IMR-90 (cell line): Measurements from ENCODE around the gene HMGXB3. TPM values are rescaled to one million over a fixed set of nuclear protein-coding genes. Genes with fewer than 3 reads are reported as not detected.

Source experiments
- ATAC-seq: fragments of 200-7000 bp; cut with Tn5 transposase; 2 replicates; pipeline ENCODE4 v1.9.1; 2020; ENCODE audit warnings: low read depth, mild to moderate bottlenecking, moderate library complexity
- BruUV-seq: library from RNA; stranded (reverse); fragments of 400-500 nt; replicated peaks from 2 replicates; lab custom pipeline; 2021; lab: Mats Ljungman, UMichigan
- CTCF ChIA-PET: fragments of 300-600 bp; formaldehyde crosslinking; extraction: SDS; loops from one replicate; lab custom pipeline; 2021; ENCODE audit warnings: antibody characterized with exemption; lab: Yijun Ruan, JAX
- POLR2A ChIA-PET: fragments of 300-600 bp; sonication (Branson Sonifier 250); formaldehyde crosslinking; loops from one replicate; lab custom pipeline; 2022; ENCODE audit warnings: antibody characterized with exemption; ENCODE audit not compliant: unreplicated experiment; lab: Charles Lee
- DNase-seq: peaks from one replicate; pipeline ENCODE4 v3.0.0; 2013
- H2AFZ ChIP-seq: replicated peaks from 2 replicates; pipeline ENCODE3; 2013; ENCODE audit warnings: low read length, mild to moderate bottlenecking; ENCODE audit not compliant: poor library complexity
- H2AK5ac ChIP-seq: 2 replicates; pipeline ENCODE4 v1.6.1; 2013; ENCODE audit warnings: low read depth, low read length, inconsistent platforms
- H2AK9ac ChIP-seq: replicated peaks from 2 replicates; pipeline ENCODE3; 2013; ENCODE audit warnings: mild to moderate bottlenecking, low read depth, low read length, moderate library complexity; ENCODE audit not compliant: poor library complexity
- H2BK120ac ChIP-seq: 2 replicates; pipeline ENCODE4 v1.6.1; 2013; ENCODE audit warnings: low read depth, low read length, inconsistent platforms
- H2BK15ac ChIP-seq: 3 replicates; pipeline ENCODE4 v1.6.1; 2013; ENCODE audit warnings: low read depth, low read length, inconsistent platforms
- H2BK20ac ChIP-seq: 2 replicates; pipeline ENCODE4 v1.6.1; 2013; ENCODE audit warnings: low read depth, mild to moderate bottlenecking, inconsistent platforms, low read length, moderate library complexity
- H2BK5ac ChIP-seq: 2 replicates; pipeline ENCODE4 v1.6.1; 2013; ENCODE audit warnings: mild to moderate bottlenecking, low read depth, low read length, inconsistent platforms; ENCODE audit not compliant: poor library complexity, severe bottlenecking
- H3K14ac ChIP-seq: replicated peaks from 2 replicates; pipeline ENCODE4 v1.6.1; 2013; ENCODE audit warnings: low read depth, low read length, inconsistent platforms
- H3K18ac ChIP-seq: 2 replicates; pipeline ENCODE4 v1.6.1; 2013; ENCODE audit warnings: low read depth, low read length, control low read depth
- H3K23ac ChIP-seq: 2 replicates; pipeline ENCODE4 v1.6.1; 2013; ENCODE audit warnings: low read depth, low read length, inconsistent platforms
- H3K27ac ChIP-seq: 2 replicates; pipeline ENCODE4 v1.5.1; 2013; ENCODE audit warnings: mild to moderate bottlenecking, control low read depth, low read length; ENCODE audit not compliant: insufficient read depth
- H3K27me3 ChIP-seq: 2 replicates; pipeline ENCODE4 v1.6.1; 2013; ENCODE audit warnings: low read length; ENCODE audit not compliant: control insufficient read depth, insufficient read depth
- H3K36me3 ChIP-seq: 2 replicates; pipeline ENCODE4 v1.6.1; 2013; ENCODE audit warnings: low read length, mixed read lengths; ENCODE audit not compliant: control insufficient read depth, insufficient read depth
- H3K4ac ChIP-seq: 2 replicates; pipeline ENCODE4 v1.6.1; 2013; ENCODE audit warnings: low read depth, low read length, inconsistent platforms
- H3K4me1 ChIP-seq: 2 replicates; pipeline ENCODE4 v1.6.1; 2013; ENCODE audit warnings: low read length, mixed read lengths; ENCODE audit not compliant: control insufficient read depth, insufficient read depth
- H3K4me2 ChIP-seq: 2 replicates; pipeline ENCODE4 v1.6.1; 2013; ENCODE audit warnings: low read depth, mild to moderate bottlenecking, control low read depth, low read length, moderate library complexity
- H3K4me3 ChIP-seq: 2 replicates; pipeline ENCODE4 v1.5.1; 2013; ENCODE audit warnings: low read depth, mild to moderate bottlenecking, control low read depth, low read length, moderate library complexity; ENCODE audit not compliant: insufficient read depth
- H3K56ac ChIP-seq: 2 replicates; pipeline ENCODE4 v1.6.1; 2013; ENCODE audit warnings: low read length, inconsistent platforms; ENCODE audit not compliant: insufficient read depth; ENCODE audit errors: extremely low read depth
- H3K79me1 ChIP-seq, 2 experiments: 2 replicates each; pipeline ENCODE4 v1.6.1; 2013; ENCODE audit warnings: low read length in 2 of 2, inconsistent platforms in 1 of 2, low read depth in 1 of 2
- H3K9ac ChIP-seq: 2 replicates; pipeline ENCODE4 v1.6.1; 2013; ENCODE audit warnings: low read depth, low read length, control low read depth
- H3K9me1 ChIP-seq: 2 replicates; pipeline ENCODE4 v1.6.1; 2013; ENCODE audit warnings: low read length, inconsistent platforms; ENCODE audit not compliant: insufficient read depth
- H3K9me3 ChIP-seq: 2 replicates; pipeline ENCODE4 v1.6.1; 2013; ENCODE audit warnings: low read length; ENCODE audit not compliant: control insufficient read depth, insufficient read depth
- H4K20me1 ChIP-seq: 2 replicates; pipeline ENCODE4 v1.6.1; 2013; ENCODE audit warnings: low read length, inconsistent platforms; ENCODE audit not compliant: insufficient read depth
- H4K5ac ChIP-seq: 2 replicates; pipeline ENCODE4 v1.6.1; 2013; ENCODE audit warnings: mild to moderate bottlenecking, low read depth, low read length, control low read depth
- H4K8ac ChIP-seq, 2 experiments: 2 replicates each; pipeline ENCODE4 v1.6.1; 2013; ENCODE audit warnings: low read depth in 2 of 2, low read length in 2 of 2, control low read depth in 1 of 2, inconsistent platforms in 1 of 2
- H4K91ac ChIP-seq: 2 replicates; pipeline ENCODE4 v1.6.1; 2013; ENCODE audit warnings: low read depth, low read length, inconsistent platforms; ENCODE audit not compliant: insufficient read depth
- BHLHE40 ChIP-seq: fragments of 150-350 bp; IDR thresholded peaks from 2 replicates; pipeline ENCODE4 v1.6.1; 2016; ENCODE audit warnings: mild to moderate bottlenecking, low read depth, low read length
- CEBPB ChIP-seq: IDR thresholded peaks from 2 replicates; pipeline ENCODE4 v1.6.1; 2012; ENCODE audit warnings: low read depth, low read length, improper control_type of control experiment
- CHD1 ChIP-seq: IDR thresholded peaks from 2 replicates; pipeline ENCODE4 v1.6.1; 2012; ENCODE audit warnings: low read depth, low read length, improper control_type of control experiment
- FOS ChIP-seq: fragments of 150-350 bp; IDR thresholded peaks from 2 replicates; pipeline ENCODE4 v1.6.1; 2016; ENCODE audit warnings: low read depth, low read length
- MAZ ChIP-seq: IDR thresholded peaks from 2 replicates; pipeline ENCODE4 v1.6.1; 2012; ENCODE audit warnings: low read depth, mild to moderate bottlenecking, low read length, improper control_type of control experiment, moderate library complexity, borderline replicate concordance
- MXI1 ChIP-seq: IDR thresholded peaks from 2 replicates; pipeline ENCODE4 v1.6.1; 2012; ENCODE audit warnings: low read depth, mild to moderate bottlenecking, low read length, moderate library complexity, borderline replicate concordance
- NFE2L2 ChIP-seq: fragments of 150-350 bp; IDR thresholded peaks from 2 replicates; pipeline ENCODE4 v1.6.1; 2016; ENCODE audit warnings: low read depth, mild to moderate bottlenecking, low read length
- POLR2A ChIP-seq: IDR thresholded peaks from 2 replicates; pipeline ENCODE4 v1.6.1; 2012; ENCODE audit warnings: mild to moderate bottlenecking, low read depth, low read length
- RAD21 ChIP-seq: IDR thresholded peaks from 2 replicates; pipeline ENCODE4 v1.6.1; 2012; ENCODE audit warnings: low read length, improper control_type of control experiment
- RCOR1 ChIP-seq: IDR thresholded peaks from 2 replicates; pipeline ENCODE4 v1.6.1; 2012; ENCODE audit warnings: mild to moderate bottlenecking, low read length, improper control_type of control experiment; ENCODE audit not compliant: insufficient replicate concordance
- RFX5 ChIP-seq: IDR thresholded peaks from 2 replicates; pipeline ENCODE4 v1.8.0; 2012; ENCODE audit warnings: low read depth, mild to moderate bottlenecking, low read length, moderate library complexity
- SMC3 ChIP-seq: fragments of 150-350 bp; IDR thresholded peaks from 2 replicates; pipeline ENCODE4 v1.6.1; 2016; ENCODE audit warnings: low read depth, mild to moderate bottlenecking, antibody characterized with exemption, low read length, moderate library complexity
- USF2 ChIP-seq: fragments of 150-350 bp; IDR thresholded peaks from 2 replicates; pipeline ENCODE4 v1.6.1; 2017; ENCODE audit warnings: mild to moderate bottlenecking, antibody characterized with exemption, low read length, low read depth
- WGBS, 2 experiments: methylation state at CpG; one replicate each; pipeline versions ENCODE4 v1.1.5 to v1.1.7; 2013; ENCODE audit warnings: missing lambda C conversion rate in 2 of 2; ENCODE audit not compliant: insufficient read length in 1 of 2; ENCODE audit errors: extremely low coverage in 2 of 2; 5-methylcytosine and 5-hydroxymethylcytosine counted together
- dilution Hi-C: fragments of 300-500 bp; cut with HindIII; formaldehyde crosslinking; loops from one replicate; pipeline ENCODE4 v1.14.3; 2018; ENCODE audit warnings: low sequenced_read_pairs; ENCODE audit not compliant: unreplicated experiment
- in situ Hi-C: fragments of 300-500 bp; cut with MboI; formaldehyde crosslinking; loops from 3 replicates; pipeline ENCODE4 v1.14.3; 2019; ENCODE audit warnings: low sequenced_read_pairs, inconsistent platforms, mixed read lengths
- intact Hi-C: fragments of 100-400 bp; cut with micrococcal nuclease; formaldehyde crosslinking; loops from 2 replicates; pipeline ENCODE4 v1.10.0; 2022
- polyA plus RNA-seq, 3 experiments: library from polyadenylated mRNA; depleted of rRNA; stranded (reverse); fragments of >200 nt; gene quantifications; 2 replicates each; pipeline ENCODE4 v1.2.3, GENCODE V29; 2012; ENCODE audit warnings: low replicate concordance in 1 of 3
- total RNA-seq: library from RNA; depleted of rRNA; stranded (reverse); fragments of >200 nt; gene quantifications from 2 replicates; pipeline ENCODE4 v1.2.3, GENCODE V29; 2012
- TF ChIP-seq, protein P1 (sequence below): conservative IDR thresholded peaks from 2 replicates; pipeline ENCODE4 v1.5.1; 2012; ENCODE audit warnings: mild to moderate bottlenecking, low read depth, low read length, improper control_type of control experiment
- TF ChIP-seq, protein P2 (sequence below): fragments of 150-350 bp; IDR thresholded peaks from 2 replicates; pipeline ENCODE4 v1.6.1; 2016; ENCODE audit warnings: low read depth, mild to moderate bottlenecking, low read length, moderate library complexity, borderline replicate concordance

The HMGXB3 gene
- total and polyA plus RNA-seq, 2 of the 4 experiments (the other 2 are of a cell fraction), result 27.6 to 30.6 TPM

- peaks cover 17% of the 10 kb centered on the region for H3K4me1 ChIP-seq
- H3K9me1 ChIP-seq, result peaks cover 33% of the 10 kb centered on the region
- peak overlapping the region; percentile 20; the same call in 1 of the 2 replicates for H3K4ac ChIP-seq
- no TSS peak for BruUV-seq
- no peak overlapping the region for H4K8ac ChIP-seq
- no peak overlapping the region for H2BK15ac ChIP-seq
- no peak overlapping the region for H3K18ac ChIP-seq
- ChIA-PET POLR2A (no interaction called here), CTCF (no interaction called here)
- no peak overlapping the region for H3K56ac ChIP-seq
- dilution Hi-C loops (no loop called here), intact Hi-C loops (no loop called here), in situ Hi-C loops (no loop called here)
- no peak overlapping the region for H3K9ac ChIP-seq
- H2AFZ ChIP-seq, result no peak overlapping the region
- H2BK120ac ChIP-seq, result no peak overlapping the region
- H3K4me2 ChIP-seq, result no peak overlapping the region
- H3K27ac ChIP-seq, result no peak overlapping the region
- WGBS, 2 experiments, result 100% methylated on average over 1 of the region's 3 CpGs; no CpG with 5 or more reads in 1 of the 2 experiments
- H4K91ac ChIP-seq, result no peak overlapping the region
- H3K23ac ChIP-seq, result 0 out of 2 replicates have a peak overlapping the region, but pooled peaks have one; percentile 19
- peak overlapping the region; percentile 75; the same call in 1 of the 2 replicates for H3K14ac ChIP-seq
- ATAC-seq (no peak), DNase-seq (no peak)
- H2AK5ac ChIP-seq, result no peak overlapping the region
- H2BK5ac ChIP-seq, result no peak overlapping the region
- TF ChIP-seq CHD1 (no peak), CEBPB (no peak), USF2 (no peak), RFX5 (no peak), RAD21 (no peak), SMC3 (no peak), NFE2L2 (no peak), MXI1 (no peak), FOS (no peak), BHLHE40 (no peak), MAZ (no peak), POLR2A (no peak), RCOR1 (no peak)
- TF ChIP-seq, protein P1, sequence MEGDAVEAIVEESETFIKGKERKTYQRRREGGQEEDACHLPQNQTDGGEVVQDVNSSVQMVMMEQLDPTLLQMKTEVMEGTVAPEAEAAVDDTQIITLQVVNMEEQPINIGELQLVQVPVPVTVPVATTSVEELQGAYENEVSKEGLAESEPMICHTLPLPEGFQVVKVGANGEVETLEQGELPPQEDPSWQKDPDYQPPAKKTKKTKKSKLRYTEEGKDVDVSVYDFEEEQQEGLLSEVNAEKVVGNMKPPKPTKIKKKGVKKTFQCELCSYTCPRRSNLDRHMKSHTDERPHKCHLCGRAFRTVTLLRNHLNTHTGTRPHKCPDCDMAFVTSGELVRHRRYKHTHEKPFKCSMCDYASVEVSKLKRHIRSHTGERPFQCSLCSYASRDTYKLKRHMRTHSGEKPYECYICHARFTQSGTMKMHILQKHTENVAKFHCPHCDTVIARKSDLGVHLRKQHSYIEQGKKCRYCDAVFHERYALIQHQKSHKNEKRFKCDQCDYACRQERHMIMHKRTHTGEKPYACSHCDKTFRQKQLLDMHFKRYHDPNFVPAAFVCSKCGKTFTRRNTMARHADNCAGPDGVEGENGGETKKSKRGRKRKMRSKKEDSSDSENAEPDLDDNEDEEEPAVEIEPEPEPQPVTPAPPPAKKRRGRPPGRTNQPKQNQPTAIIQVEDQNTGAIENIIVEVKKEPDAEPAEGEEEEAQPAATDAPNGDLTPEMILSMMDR, result no peak
- TF ChIP-seq, protein P2, sequence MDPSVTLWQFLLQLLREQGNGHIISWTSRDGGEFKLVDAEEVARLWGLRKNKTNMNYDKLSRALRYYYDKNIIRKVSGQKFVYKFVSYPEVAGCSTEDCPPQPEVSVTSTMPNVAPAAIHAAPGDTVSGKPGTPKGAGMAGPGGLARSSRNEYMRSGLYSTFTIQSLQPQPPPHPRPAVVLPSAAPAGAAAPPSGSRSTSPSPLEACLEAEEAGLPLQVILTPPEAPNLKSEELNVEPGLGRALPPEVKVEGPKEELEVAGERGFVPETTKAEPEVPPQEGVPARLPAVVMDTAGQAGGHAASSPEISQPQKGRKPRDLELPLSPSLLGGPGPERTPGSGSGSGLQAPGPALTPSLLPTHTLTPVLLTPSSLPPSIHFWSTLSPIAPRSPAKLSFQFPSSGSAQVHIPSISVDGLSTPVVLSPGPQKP, result no peak
- peaks cover 6% of the 10 kb centered on the region; the same call in 1 of the 2 replicates for H4K20me1 ChIP-seq
- peaks cover 44% of the 10 kb centered on the region for H3K36me3 ChIP-seq
- H2BK20ac ChIP-seq, result peak overlapping the region; percentile 25
- H3K79me1 ChIP-seq, result peaks cover 32 to 76% of the 10 kb centered on the region in 2 experiments
- no peak overlapping the region for H3K4me3 ChIP-seq
- no peaks in the 10 kb centered on the region for H3K27me3 ChIP-seq
- no peak overlapping the region for H4K5ac ChIP-seq
- H2AK9ac ChIP-seq, result no peak overlapping the region
- no peaks in the 10 kb centered on the region for H3K9me3 ChIP-seq
Observed at GRCh38 chr5:150042459-150042858, 41.9 kb downstream of the HMGXB3 start.
